Measurements from ENCODE around the gene AFF2. TPM values are rescaled to one million over a fixed set of nuclear protein-coding genes. Genes with fewer than 3 reads are reported as not detected.

AFF2 gene
- total RNA-seq, 1 experiment from 2014 or later: 0.16 TPM

GRCh38 chrX:148536961-148537360 lies 36.5 kb downstream of the AFF2 start:
- no peaks in the 10 kb centered on the region for H3K9me3 Mint-ChIP-seq (ENCODE audit: unreplicated experiment)
- no peak overlapping the region for H3K4me3 Mint-ChIP-seq (ENCODE audit: unreplicated experiment)
- Histone ChIP-seq H3K4me3 (ENCODE audit: low read depth, low read length) (no peak overlapping the region), H3K36me3 (ENCODE audit: control insufficient read depth, insufficient read depth, low read length) (no peaks in the 10 kb centered on the region), H3K9me3 (no peaks in the 10 kb centered on the region), H3K4me1 (peaks cover 7% of the 10 kb centered on the region; the same call in 1 of the 2 replicates), H3K27me3 (replicated peaks; ENCODE audit: control insufficient read depth, insufficient read depth, low read length) (no peaks in the 10 kb centered on the region)
- intact Hi-C loops (cut with micrococcal nuclease; ENCODE audit: unreplicated experiment): no loop called here
- no TSS peak for BruUV-seq (replicated peaks)
- H3K4me1 Mint-ChIP-seq (ENCODE audit: low read depth, unreplicated experiment): no peaks in the 10 kb centered on the region
- H3K27me3 Mint-ChIP-seq (ENCODE audit: insufficient read depth, unreplicated experiment): no peaks in the 10 kb centered on the region
- H3K36me3 Mint-ChIP-seq (ENCODE audit: insufficient read depth, unreplicated experiment): no peaks in the 10 kb centered on the region
- no peak for TF ChIP-seq CTCF (IDR thresholded peaks at IDR 0.05; ENCODE audit: insufficient read depth in 1 of 2, low read depth in 1 of 2, low read length in 1 of 2, severe bottlenecking in 1 of 2, unreplicated experiment in 1 of 2)
- DNase-seq: no peak
- CTCF ChIA-PET: no interaction called here
- POLR2A ChIA-PET: no interaction called here
- no peak overlapping the region for H3K27ac Mint-ChIP-seq (ENCODE audit: unreplicated experiment)

GRCh38 chrX:148537556-148538182 lies 37.3 kb downstream of the AFF2 start:
- Histone ChIP-seq H3K9me3 (no peaks in the 10 kb centered on the region), H3K27me3 (replicated peaks; ENCODE audit: control insufficient read depth, insufficient read depth, low read length) (no peaks in the 10 kb centered on the region), H3K4me3 (ENCODE audit: low read depth, low read length) (no peak overlapping the region), H3K4me1 (peaks cover 7% of the 10 kb centered on the region; the same call in 1 of the 2 replicates), H3K36me3 (ENCODE audit: control insufficient read depth, insufficient read depth, low read length) (no peaks in the 10 kb centered on the region)
- Mint-ChIP-seq H3K9me3 (ENCODE audit: unreplicated experiment) (no peaks in the 10 kb centered on the region), H3K4me3 (ENCODE audit: unreplicated experiment) (no peak overlapping the region), H3K36me3 (ENCODE audit: insufficient read depth, unreplicated experiment) (no peaks in the 10 kb centered on the region), H3K4me1 (ENCODE audit: low read depth, unreplicated experiment) (no peaks in the 10 kb centered on the region), H3K27me3 (ENCODE audit: insufficient read depth, unreplicated experiment) (no peaks in the 10 kb centered on the region), H3K27ac (ENCODE audit: unreplicated experiment) (no peak overlapping the region)
- CTCF ChIA-PET: no interaction called here
- POLR2A ChIA-PET: no interaction called here
- DNase-seq: no peak
- TF ChIP-seq CTCF (IDR thresholded peaks at IDR 0.05; ENCODE audit: insufficient read depth in 1 of 2, low read depth in 1 of 2, low read length in 1 of 2, severe bottlenecking in 1 of 2, unreplicated experiment in 1 of 2): no peak
- no TSS peak for BruUV-seq (replicated peaks)
- intact Hi-C loops (cut with micrococcal nuclease; ENCODE audit: unreplicated experiment): no loop called here

- H3K4me1 Mint-ChIP-seq (ENCODE audit: low read depth, unreplicated experiment): no peaks in the 10 kb centered on the region
- H3K27me3 Mint-ChIP-seq (ENCODE audit: insufficient read depth, unreplicated experiment): no peaks in the 10 kb centered on the region
- CTCF ChIA-PET: no interaction called here
- no peak overlapping the region for H3K27ac Mint-ChIP-seq (ENCODE audit: unreplicated experiment)
- POLR2A ChIA-PET: no interaction called here
- no peaks in the 10 kb centered on the region for H3K36me3 ChIP-seq (ENCODE audit: control insufficient read depth, insufficient read depth, low read length)
- no peaks in the 10 kb centered on the region for H3K9me3 ChIP-seq
- TF ChIP-seq CTCF (IDR thresholded peaks at IDR 0.05; ENCODE audit: insufficient read depth in 1 of 2, low read depth in 1 of 2, low read length in 1 of 2, severe bottlenecking in 1 of 2, unreplicated experiment in 1 of 2): no peak
- H3K9me3 Mint-ChIP-seq (ENCODE audit: unreplicated experiment): no peaks in the 10 kb centered on the region
- H3K4me3 ChIP-seq (ENCODE audit: low read depth, low read length): no peak overlapping the region
- H3K36me3 Mint-ChIP-seq (ENCODE audit: insufficient read depth, unreplicated experiment): no peaks in the 10 kb centered on the region
- H3K4me3 Mint-ChIP-seq (ENCODE audit: unreplicated experiment): no peak overlapping the region
- H3K4me1 ChIP-seq: peaks cover 7% of the 10 kb centered on the region; the same call in 1 of the 2 replicates
- intact Hi-C loops (cut with micrococcal nuclease; ENCODE audit: unreplicated experiment): no loop called here
- no peaks in the 10 kb centered on the region for H3K27me3 ChIP-seq (replicated peaks; ENCODE audit: control insufficient read depth, insufficient read depth, low read length)
- no TSS peak for BruUV-seq (replicated peaks)
- DNase-seq: no peak
Observed at GRCh38 chrX:148538582-148538981, 38.2 kb downstream of the AFF2 start.
